Left ventricle myocardium superior (tissue), 1 donor: ENCODE data around the gene RTN4RL2. TPM values are rescaled to one million over a fixed set of nuclear protein-coding genes. Genes with fewer than 3 reads are reported as not detected.

Experiments used
- ATAC-seq: fragments of 200-7000 bp; cut with Tn5 transposase; one replicate; pipeline ENCODE4 v1.9.1; 2020; ENCODE audit warnings: mild to moderate bottlenecking, moderate library complexity
- DNase-seq: peaks from one replicate; pipeline ENCODE4 v3.0.0-alpha.2; 2020
- intact Hi-C: fragments of 100-400 bp; cut with micrococcal nuclease; formaldehyde crosslinking; loops from one replicate; pipeline ENCODE4 v1.11.0; 2022
- total RNA-seq: library from RNA; stranded (reverse); fragmentation: NEBNext Ultra II Directional; extraction: Animal tissue kit (Norgen Biotek cat#: 25700); gene quantifications from one replicate; pipeline ENCODE4 v1.2.1, GENCODE V29; 2021
- donor health status: DM: no; HTN: yes; CAD: no; lungs with severe emphysema.

Gene RTN4RL2
- total RNA-seq, 1 donor from 2014 or later, result 1.0 TPM

GRCh38 chr11:57459164-57460021 lies 935 bp upstream of the RTN4RL2 start:
- DNase-seq, result no peak
- intact Hi-C loops, result no loop called here
- no peak for ATAC-seq

- no peak for DNase-seq
- ATAC-seq, result no peak
- intact Hi-C loops, result no loop called here
Measured at GRCh38 chr11:57460758-57461749, 726 bp downstream of the RTN4RL2 start.

- intact Hi-C loops, result no loop called here
- no peak for ATAC-seq
- no peak for DNase-seq
Measured at GRCh38 chr11:57461841-57462489, 1.6 kb downstream of the RTN4RL2 start.

- no peak for DNase-seq
- intact Hi-C loops, result no loop called here
- ATAC-seq, result no peak
Measured at GRCh38 chr11:57462597-57462996, 2.3 kb downstream of the RTN4RL2 start.

GRCh38 chr11:57463671-57464538 lies 3.6 kb downstream of the RTN4RL2 start:
- no peak for DNase-seq
- intact Hi-C loops, result no loop called here

GRCh38 chr11:57464539-57465181 lies 4.3 kb downstream of the RTN4RL2 start:
- DNase-seq, result no peak
- intact Hi-C loops, result no loop called here
- no peak for ATAC-seq

More at GRCh38 chr11:57463671-57464538, 3.6 kb downstream of the RTN4RL2 start:
- ATAC-seq, result no peak

GRCh38 chr11:57466680-57467079 lies 6.4 kb downstream of the RTN4RL2 start:
- intact Hi-C loops, result no loop called here
- DNase-seq (no peak), ATAC-seq (no peak)

GRCh38 chr11:57467508-57468157 lies 7.3 kb downstream of the RTN4RL2 start:
- ATAC-seq (no peak), DNase-seq (no peak)
- intact Hi-C loops, result no loop called here

GRCh38 chr11:57468276-57468675 lies 7.9 kb downstream of the RTN4RL2 start:
- intact Hi-C loops, result no loop called here
- ATAC-seq (no peak), DNase-seq (no peak)

GRCh38 chr11:57469268-57469667 lies 8.9 kb downstream of the RTN4RL2 start:
- intact Hi-C loops, result no loop called here
- DNase-seq (no peak), ATAC-seq (no peak)

GRCh38 chr11:57471496-57471895 lies 11.2 kb downstream of the RTN4RL2 start:
- intact Hi-C loops, result no loop called here
- no peak for ATAC-seq
- no peak for DNase-seq

- intact Hi-C loops, result no loop called here
- DNase-seq, result no peak
- ATAC-seq, result no peak
Measured at GRCh38 chr11:57473285-57473841, 13.0 kb downstream of the RTN4RL2 start.

GRCh38 chr11:57474017-57474802 lies 13.9 kb downstream of the RTN4RL2 start:
- DNase-seq (no peak), ATAC-seq (no peak)
- intact Hi-C loops, result no loop called here

GRCh38 chr11:57474803-57475115 lies 14.4 kb downstream of the RTN4RL2 start:
- ATAC-seq, result no peak
- no peak for DNase-seq
- intact Hi-C loops, result no loop called here

GRCh38 chr11:57475191-57475590 lies 14.9 kb downstream of the RTN4RL2 start:
- DNase-seq (no peak), ATAC-seq (no peak)
- intact Hi-C loops, result no loop called here

GRCh38 chr11:57475671-57476046 lies 15.3 kb downstream of the RTN4RL2 start:
- no peak for DNase-seq
- intact Hi-C loops, result no loop called here
- no peak for ATAC-seq
